Epithelial cell of esophagus (primary cell): ENCODE data around the gene GLB1L2.
A peak's percentile ranks its signal among the peaks of the same experiment; 100 is the strongest.

Experiments
- DNase-seq: peaks from one replicate; pipeline ENCODE4 v3.0.0; 2010; ENCODE audit warnings: low read depth
- H3K4me3 ChIP-seq: 2 replicates; pipeline ENCODE4 v1.5.1; 2011; ENCODE audit warnings: mild to moderate bottlenecking, low read length, control low read depth
- CTCF ChIP-seq: IDR thresholded peaks from 2 replicates; pipeline ENCODE4 v1.5.1; 2011; ENCODE audit warnings: low read depth, mild to moderate bottlenecking, low read length, control low read depth, inconsistent platforms; ENCODE audit not compliant: insufficient read depth; ENCODE audit errors: missing control alignments

GLB1L2 gene

GRCh38 chr11:134338068-134338467 is 6.3 kb downstream of the GLB1L2 start:
- no peak for DNase-seq
- no peak overlapping the region for H3K4me3 ChIP-seq
- TF ChIP-seq CTCF, result no peak

GRCh38 chr11:134338654-134339053 is 6.9 kb downstream of the GLB1L2 start:
- DNase-seq, result no peak
- H3K4me3 ChIP-seq, result no peak overlapping the region
- TF ChIP-seq CTCF, result no peak

- DNase-seq, result peak; percentile 53
- H3K4me3 ChIP-seq, result no peak overlapping the region
- no peak for TF ChIP-seq CTCF
These were observed 8.0 kb downstream of the GLB1L2 start for GRCh38 chr11:134339756-134340155.

GRCh38 chr11:134340354-134340964 is 8.7 kb downstream of the GLB1L2 start:
- DNase-seq, result no peak
- TF ChIP-seq CTCF, result no peak
- no peak overlapping the region for H3K4me3 ChIP-seq

- TF ChIP-seq CTCF, result no peak
- no peak for DNase-seq
- H3K4me3 ChIP-seq, result no peak overlapping the region
These were observed 10.2 kb downstream of the GLB1L2 start for GRCh38 chr11:134341805-134342571.

- TF ChIP-seq CTCF, result no peak
- H3K4me3 ChIP-seq, result no peak overlapping the region
- no peak for DNase-seq
These were observed 11.0 kb downstream of the GLB1L2 start for GRCh38 chr11:134342572-134343340.
